GM18951 (cell line): Measurements from ENCODE around the gene PDZK1IP1.

Experiments used
- POLR2A ChIP-seq: IDR thresholded peaks from 4 replicates; pipeline ENCODE4 v1.6.1; 2011; ENCODE audit warnings: mild to moderate bottlenecking; ENCODE audit not compliant: insufficient read length, insufficient read depth; ENCODE audit errors: extremely low read depth
- in situ Hi-C: fragments of 300-500 bp; cut with MboI; formaldehyde crosslinking; loops from one replicate; pipeline ENCODE4 v1.12.0; 2022; ENCODE audit warnings: low sequenced_read_pairs, mixed read lengths, inconsistent platforms; ENCODE audit not compliant: unreplicated experiment

Gene PDZK1IP1, protein sequence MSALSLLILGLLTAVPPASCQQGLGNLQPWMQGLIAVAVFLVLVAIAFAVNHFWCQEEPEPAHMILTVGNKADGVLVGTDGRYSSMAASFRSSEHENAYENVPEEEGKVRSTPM

DNA sequence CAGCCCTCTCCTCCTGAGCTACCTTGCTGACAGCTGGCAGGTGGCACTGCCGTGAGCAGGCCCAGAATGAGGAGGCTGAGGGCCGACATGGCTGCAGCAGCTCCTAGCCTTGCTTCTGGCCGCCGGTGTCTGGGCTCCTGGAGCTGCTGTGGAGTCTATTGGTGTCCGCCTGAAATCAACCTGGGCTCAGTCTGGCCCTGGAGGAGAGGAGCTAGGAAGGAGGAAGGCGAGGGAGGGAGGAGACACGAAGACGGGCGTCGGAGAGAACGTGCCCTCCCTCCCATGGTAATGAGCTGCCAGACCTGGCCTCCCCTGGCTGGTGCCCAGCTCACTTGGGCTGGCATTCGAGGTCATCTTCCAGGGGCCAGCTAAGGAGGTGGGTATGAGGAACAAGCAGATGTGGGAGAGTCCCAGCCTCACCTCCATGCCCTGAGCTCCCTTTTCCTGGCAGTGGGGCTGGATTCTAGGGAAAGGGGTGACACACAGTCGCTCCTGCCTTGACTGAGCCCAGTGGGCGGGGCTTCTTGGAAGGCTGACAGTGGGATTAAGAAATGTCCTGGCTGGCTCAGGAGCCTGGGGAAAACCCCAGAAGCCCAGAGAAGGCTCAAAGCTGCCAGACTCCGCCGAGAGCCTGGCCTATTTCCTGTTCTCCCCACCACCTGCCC is at the start of gene PDZK1IP1:
Gene PDZK1IP1, minus strand, starts transcription at position 193 of the 665 bp plus-strand sequence. Its CDS starts 104 bp downstream, at position 89.
- in situ Hi-C loops: loop anchor here (5.0 kb wide), 1 partner anchor 77 kb away; no protein-coding TSS in a partner anchor
- TF ChIP-seq POLR2A: no peak

DNA sequence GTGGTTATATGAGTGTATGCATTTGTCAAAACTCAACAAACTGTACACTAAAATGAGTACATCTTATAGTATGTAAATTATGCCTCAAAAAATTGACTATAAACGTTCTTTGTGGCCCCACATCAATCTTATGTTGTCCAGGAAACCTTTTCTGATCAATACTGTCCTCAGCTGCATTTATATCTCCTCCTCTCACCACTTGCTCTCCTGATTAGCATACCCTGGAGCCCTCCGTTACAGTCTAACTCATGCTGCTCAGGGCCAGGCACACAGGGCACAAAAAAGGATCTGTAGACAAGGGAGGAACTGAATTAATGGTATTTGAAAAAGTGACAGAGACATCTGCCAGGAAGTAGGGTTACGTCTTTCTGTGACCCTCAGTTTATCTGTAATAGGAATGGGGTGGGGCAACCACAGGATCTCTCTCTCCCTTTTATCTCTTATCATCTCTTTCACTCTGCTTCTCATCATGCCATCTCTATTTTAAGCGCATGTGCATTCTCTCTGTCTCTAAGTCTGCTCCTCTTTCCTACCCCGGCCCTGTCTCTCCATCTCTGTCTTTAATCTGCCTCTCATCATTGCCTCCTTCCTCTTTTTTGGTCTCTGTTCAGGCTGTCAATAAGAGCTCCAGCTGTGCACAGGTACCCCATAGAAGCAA is 49.2 kb upstream of the PDZK1IP1 start:
- in situ Hi-C loops: no loop called here
- TF ChIP-seq POLR2A: no peak

DNA sequence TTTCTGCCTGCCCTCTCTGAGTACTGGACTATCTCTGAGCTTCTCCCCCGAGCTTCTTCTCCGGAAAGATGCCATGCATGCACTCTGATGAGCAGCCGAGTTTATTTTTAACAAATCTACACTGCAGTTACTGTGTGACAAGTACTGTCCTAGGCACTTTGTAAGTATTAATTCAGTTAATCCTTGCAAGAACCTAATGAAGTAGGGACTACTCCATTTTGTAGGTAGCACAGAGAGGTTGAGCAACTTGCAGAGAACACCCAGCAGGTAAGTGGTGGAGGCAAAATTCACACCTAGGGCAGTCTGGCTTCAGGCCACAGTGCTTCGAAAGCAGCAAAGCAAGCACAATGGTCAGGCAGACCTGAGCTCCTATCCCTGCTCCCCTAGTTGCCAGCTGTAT is 46.0 kb upstream of the PDZK1IP1 start:
- TF ChIP-seq POLR2A: no peak
- in situ Hi-C loops: no loop called here

DNA sequence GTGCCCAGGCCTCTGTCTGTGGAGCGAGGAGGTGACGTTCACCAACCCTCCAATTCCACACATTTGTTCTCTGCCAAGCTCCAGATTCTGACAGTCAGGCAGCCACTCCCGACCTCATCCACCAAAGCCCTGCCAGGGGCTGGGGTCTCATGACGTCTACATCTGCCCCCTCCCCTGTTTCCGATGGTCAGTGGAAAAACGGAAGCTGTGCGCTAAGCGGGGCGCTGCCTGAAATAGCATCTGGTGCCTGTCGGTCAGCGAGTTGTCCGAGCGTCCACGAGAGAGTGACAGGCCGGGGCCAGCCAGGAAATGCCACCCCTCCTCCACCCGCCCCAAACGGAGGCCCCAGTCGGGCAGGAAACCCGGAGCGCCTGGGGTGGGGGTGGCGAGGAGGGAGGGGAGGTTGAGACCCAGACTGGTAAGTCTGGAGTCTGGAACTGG is 45.4 kb upstream of the PDZK1IP1 start:
- no peak for TF ChIP-seq POLR2A
- in situ Hi-C loops: no loop called here

DNA sequence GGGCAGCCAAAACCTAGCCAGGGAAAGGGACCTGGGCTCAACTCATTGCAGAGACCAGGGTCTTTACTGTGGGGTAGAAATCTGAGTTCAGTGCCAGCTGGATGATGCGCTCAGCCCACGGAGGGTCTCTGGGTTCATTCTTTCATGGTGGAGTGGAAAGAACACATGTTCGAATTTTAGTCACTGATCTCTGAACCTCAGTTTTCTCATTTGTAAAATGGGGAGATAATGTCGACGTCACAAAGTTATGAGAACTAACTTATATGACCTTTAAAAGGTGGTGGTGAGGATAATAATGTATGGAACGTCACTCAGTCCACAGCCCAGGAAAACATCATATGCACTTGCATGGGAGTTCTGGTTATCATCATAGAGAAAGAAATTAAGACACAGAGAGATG is 43.4 kb upstream of the PDZK1IP1 start:
- in situ Hi-C loops: no loop called here
- no peak for TF ChIP-seq POLR2A

DNA sequence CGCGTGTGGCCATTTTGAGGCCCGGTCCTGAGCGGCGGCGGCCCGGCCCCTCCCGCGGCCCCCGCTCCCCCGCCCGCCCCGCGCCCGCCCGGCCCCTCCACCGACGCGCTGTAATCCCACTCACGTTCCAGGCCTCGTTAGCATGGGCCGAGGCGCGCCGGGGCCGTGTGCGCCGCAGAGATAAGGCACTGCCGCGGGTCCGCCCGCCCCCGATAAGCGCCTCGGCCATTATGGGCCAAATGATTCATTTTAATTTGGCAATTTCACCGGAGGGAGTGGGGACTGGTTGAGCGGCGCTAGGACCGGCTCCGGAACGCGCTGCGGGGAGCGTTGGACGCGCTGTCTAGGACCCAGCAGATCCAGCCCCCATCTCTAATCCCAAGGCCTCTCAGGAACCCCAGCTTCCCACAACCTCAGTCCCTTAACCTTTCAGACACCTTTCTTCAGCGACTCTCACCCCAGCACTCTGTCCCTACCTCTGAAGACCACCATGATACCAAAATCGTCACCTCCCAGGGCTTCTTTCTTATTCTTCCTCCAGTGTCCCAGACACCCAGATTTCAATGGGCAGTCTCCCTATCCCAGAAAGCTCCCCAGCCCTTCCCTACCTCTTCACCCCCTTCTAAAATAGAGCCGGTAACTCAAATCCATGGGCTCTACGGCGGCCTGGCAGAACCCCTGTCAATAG is 42.5 kb upstream of the PDZK1IP1 start, which contains the start of gene TAL1:
Gene TAL1, minus strand, starts transcription at position 39 of the 688 bp plus-strand sequence. CDS start 6,337 bp downstream, outside the sequence.
- in situ Hi-C loops: no loop called here
- no peak for TF ChIP-seq POLR2A

DNA sequence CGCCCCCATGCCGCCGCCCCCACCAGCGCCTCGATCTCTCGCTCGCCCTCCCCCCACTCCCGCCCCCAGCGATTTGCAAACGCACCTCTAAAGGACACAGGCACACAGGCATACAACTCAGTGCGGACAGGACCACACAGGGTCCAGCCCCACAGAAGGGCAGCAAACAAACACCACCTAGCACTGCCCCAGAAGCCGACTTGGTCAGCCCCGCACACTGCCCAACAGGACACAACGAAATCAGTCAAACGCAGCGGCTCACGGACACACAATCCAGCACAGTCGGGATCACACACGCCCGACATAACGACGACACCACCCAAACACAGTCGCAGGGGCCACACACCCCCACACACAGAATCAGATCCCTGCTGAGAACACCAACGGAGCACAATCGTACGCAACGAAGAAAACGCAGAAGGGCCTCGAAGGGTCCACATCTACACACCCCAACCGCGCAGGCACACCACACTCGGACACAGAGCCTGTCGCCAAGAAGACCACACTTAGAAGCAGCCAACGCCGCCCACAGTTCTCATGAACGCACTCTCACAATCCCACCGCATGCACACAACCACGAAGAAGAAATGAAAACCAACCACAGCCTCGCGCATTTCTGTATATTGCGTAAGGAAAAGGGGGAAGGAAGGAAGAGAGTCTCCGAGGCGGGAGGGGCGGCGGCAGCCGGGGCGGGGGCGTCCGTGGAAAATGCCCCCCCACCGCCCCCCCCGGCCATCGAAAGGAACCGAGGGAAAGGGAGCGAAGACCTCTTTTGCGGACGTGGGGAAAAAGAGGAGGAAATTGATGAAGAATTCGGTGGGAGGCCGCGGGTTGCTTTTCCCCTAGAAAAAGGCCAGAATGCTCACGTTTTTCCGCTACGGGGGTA is 41.7 kb upstream of the PDZK1IP1 start:
- in situ Hi-C loops: no loop called here
- no peak for TF ChIP-seq POLR2A

DNA sequence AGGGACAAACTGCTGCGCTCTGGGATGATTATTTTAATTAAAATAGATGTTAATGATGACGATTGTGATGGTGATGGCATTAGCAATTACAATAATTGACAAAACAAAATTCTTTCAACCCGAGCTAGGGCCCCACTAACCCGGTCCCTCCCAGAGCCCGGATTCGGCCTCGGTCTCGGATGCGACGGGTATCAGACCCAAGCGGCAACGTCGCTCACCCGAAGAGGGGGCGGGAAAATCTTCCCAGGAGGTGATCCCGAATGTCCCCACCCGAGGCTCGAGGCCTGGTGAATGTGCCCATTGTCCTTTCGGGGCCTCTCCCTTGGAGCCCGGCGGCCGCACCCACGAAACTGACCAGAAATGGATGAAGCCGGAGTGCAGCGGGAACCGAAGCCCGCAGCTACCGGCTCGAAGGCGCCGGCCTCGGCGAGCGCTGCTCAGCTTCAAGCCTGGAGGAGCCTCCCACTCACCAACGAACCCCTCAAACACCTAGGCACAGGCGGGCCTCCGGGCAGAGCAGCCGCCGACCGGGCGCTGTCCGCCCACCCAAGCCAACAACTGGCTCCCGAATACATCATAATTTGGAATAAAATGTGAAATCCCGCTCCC is 41.0 kb upstream of the PDZK1IP1 start:
- in situ Hi-C loops: no loop called here
- no peak for TF ChIP-seq POLR2A

DNA sequence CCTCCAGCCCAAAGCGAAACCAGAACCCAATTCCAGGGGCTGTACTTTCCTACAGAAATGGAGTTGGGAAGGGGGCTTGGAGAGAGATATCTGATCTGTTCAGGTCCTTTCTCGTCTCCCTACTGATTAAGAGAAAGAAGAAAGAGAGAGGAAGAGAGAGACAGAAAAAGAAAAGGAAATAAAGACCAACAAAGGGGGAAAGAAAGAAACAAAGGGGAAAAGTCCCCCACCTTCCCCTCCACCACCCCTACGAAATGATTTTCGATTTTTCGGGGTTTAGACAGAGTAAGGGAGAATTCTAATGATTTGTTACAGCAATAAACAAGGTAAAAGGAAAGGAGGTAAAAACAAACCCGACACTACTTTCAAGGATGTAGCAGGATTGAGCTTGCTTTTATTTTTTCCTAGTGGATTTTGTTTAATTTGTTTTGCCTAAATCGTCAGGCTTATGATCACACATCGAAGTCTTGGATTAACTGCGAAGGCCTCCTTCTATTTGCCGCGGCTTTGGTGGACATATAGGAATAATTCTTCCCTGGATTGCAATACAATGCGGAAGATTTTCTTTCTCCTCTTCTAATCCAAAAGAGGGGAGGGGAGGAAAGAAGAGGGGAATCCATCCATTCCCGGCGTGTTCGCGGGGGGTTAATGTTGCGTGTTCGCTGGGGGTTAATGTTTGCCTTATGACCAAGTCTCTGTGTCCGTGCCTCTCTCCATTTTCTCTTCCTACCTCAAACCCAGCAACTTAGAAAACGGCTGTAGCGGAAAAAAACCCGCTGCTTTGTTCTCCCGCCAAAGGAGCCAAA is 40.3 kb upstream of the PDZK1IP1 start:
- in situ Hi-C loops: no loop called here
- no peak for TF ChIP-seq POLR2A

DNA sequence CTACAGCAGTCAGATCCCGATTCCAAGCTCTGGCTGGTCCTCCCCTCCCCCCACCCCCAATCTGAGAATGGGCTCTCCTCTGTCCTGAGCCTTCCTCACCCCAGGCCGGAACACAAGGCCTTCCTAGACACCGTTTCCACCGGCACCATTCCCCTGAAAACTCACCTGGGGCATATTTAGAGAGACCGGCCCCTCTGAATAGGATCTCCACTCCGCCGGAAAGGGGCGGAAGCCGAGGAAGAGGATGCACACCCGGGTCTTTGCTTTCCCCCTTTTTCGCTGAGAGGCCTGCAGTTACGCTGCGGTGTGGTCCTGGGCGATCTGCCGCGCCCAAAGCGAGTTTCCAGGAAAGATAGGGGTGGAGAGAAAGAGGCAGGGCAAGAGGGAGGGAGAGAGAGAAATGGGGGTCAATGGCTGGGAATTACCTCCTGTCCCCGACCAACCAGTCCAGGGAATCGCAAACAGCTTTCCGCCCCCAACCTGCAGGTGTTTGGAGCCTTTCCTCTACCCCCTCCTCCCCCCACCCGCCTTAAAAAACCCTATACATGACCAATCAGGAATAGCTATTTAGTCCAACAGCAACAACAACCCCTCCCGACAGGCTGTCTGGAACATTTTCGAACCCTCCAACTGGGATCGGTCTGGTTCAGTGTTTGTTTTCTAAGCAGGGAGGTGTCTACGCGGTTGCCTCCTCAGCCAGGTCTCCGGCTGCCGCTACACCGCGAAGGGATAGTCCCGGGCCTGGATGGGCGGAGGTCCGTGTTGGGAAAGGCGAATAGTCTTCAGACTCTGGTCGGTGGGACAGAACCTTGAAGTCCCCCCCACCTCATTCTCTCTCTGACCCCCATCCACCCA is 39.4 kb upstream of the PDZK1IP1 start:
- in situ Hi-C loops: no loop called here
- no peak for TF ChIP-seq POLR2A

DNA sequence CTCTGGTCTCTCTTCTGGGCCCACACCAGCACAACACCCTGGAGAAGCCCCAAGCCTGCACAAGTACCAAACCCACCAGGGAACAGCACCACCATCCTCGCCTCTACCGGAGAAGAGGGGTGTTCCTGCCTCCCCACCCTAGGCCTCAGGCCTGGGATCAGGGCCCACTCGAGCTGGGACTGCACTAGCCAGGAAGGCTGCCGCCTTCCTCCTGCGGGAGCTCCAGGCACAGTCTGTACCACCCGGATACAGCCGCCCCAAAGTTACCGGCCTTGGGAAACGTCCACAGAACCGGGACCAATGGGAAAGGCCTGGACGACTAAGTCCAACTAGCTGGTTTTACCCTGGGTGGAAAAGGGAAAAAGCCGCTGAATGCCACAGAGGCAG is 38.8 kb upstream of the PDZK1IP1 start:
- no peak for TF ChIP-seq POLR2A
- in situ Hi-C loops: no loop called here
